GM19328 (cell line): ENCODE results near the gene TIMP4.

Experiments
- ATAC-seq: cut with Tn5 transposase; IDR thresholded peaks from one replicate; pipeline ENCODE4 v1.9.1; 2021; ENCODE audit warnings: mild to moderate bottlenecking, moderate library complexity; ENCODE audit not compliant: unreplicated experiment

Gene TIMP4

GRCh38 chr3:12107071-12107713 lies 51.5 kb downstream of the TIMP4 start:
- no peak for ATAC-seq
